GM12874 (cell line): ENCODE data around the gene NDUFB5.

Experiments
- CTCF ChIP-seq: IDR thresholded peaks from 2 replicates; pipeline ENCODE4 v1.5.1; 2011; ENCODE audit warnings: low read depth, mild to moderate bottlenecking, control low read depth, low read length, moderate library complexity; ENCODE audit not compliant: insufficient read depth

NDUFB5 gene

GRCh38 chr3:179658606-179659005, 54.0 kb downstream of the NDUFB5 start:
- TF ChIP-seq CTCF = no peak

- no peak for TF ChIP-seq CTCF
Observed at GRCh38 chr3:179660872-179661271, 56.3 kb downstream of the NDUFB5 start.

- no peak for TF ChIP-seq CTCF
Observed at GRCh38 chr3:179661777-179662176, 57.2 kb downstream of the NDUFB5 start.

- TF ChIP-seq CTCF = no peak
Observed at GRCh38 chr3:179663093-179663492, 58.5 kb downstream of the NDUFB5 start.

- no peak for TF ChIP-seq CTCF
Observed at GRCh38 chr3:179666030-179666429, 61.4 kb downstream of the NDUFB5 start.

GRCh38 chr3:179666436-179667035, 61.9 kb downstream of the NDUFB5 start:
- no peak for TF ChIP-seq CTCF

- no peak for TF ChIP-seq CTCF
Observed at GRCh38 chr3:179668429-179668828, 63.8 kb downstream of the NDUFB5 start.
